KMS-11 (cell line): ENCODE data around the gene ASB15.

ENCODE experiments used
- H2AFZ ChIP-seq: fragments of 200-600 bp; sonication (generic); 2 replicates; pipeline ENCODE4 v1.6.1; 2016; ENCODE audit warnings: antibody characterized with exemption, mixed run types, low read depth
- H3K27ac ChIP-seq: fragments of 200-600 bp; sonication (generic); 2 replicates; pipeline ENCODE4 v1.6.1; 2016; ENCODE audit warnings: mild to moderate bottlenecking, mixed run types
- H3K27me3 ChIP-seq: fragments of 200-600 bp; sonication (generic); 2 replicates; pipeline ENCODE4 v1.6.1; 2017; ENCODE audit warnings: mild to moderate bottlenecking, low read depth, mixed run types, moderate library complexity; ENCODE audit not compliant: insufficient read depth
- H3K36me3 ChIP-seq: fragments of 200-600 bp; sonication (generic); 2 replicates; pipeline ENCODE4 v1.6.1; 2017; ENCODE audit warnings: mild to moderate bottlenecking, mixed run types; ENCODE audit not compliant: insufficient read depth
- H3K4me1 ChIP-seq: fragments of 200-600 bp; sonication (generic); 2 replicates; pipeline ENCODE4 v1.6.1; 2016; ENCODE audit warnings: mild to moderate bottlenecking, low read depth, mixed run types; ENCODE audit not compliant: poor library complexity, severe bottlenecking
- H3K4me2 ChIP-seq: fragments of 200-600 bp; sonication (generic); 2 replicates; pipeline ENCODE4 v1.7.0; 2016; ENCODE audit warnings: mild to moderate bottlenecking, mixed run types
- H3K4me3 ChIP-seq: fragments of 200-600 bp; sonication (generic); IDR thresholded peaks from 2 replicates; pipeline ENCODE4 v1.6.1; 2017; ENCODE audit warnings: low read depth, low read length, mixed read lengths; ENCODE audit not compliant: insufficient read depth
- H3K79me2 ChIP-seq: fragments of 200-600 bp; sonication (generic); 2 replicates; pipeline ENCODE4 v1.6.1; 2016; ENCODE audit warnings: low read depth, mixed run types; ENCODE audit not compliant: insufficient read depth
- H3K9ac ChIP-seq: fragments of 200-600 bp; sonication (generic); 2 replicates; pipeline ENCODE4 v1.6.1; 2016; ENCODE audit warnings: mild to moderate bottlenecking, mixed run types
- H4K20me1 ChIP-seq: fragments of 200-600 bp; sonication (generic); 2 replicates; pipeline ENCODE4 v1.6.1; 2016; ENCODE audit warnings: mild to moderate bottlenecking, mixed run types; ENCODE audit not compliant: insufficient read depth
- CTCF ChIP-seq: fragments of 200-600 bp; sonication (generic); conservative IDR thresholded peaks from 2 replicates; pipeline ENCODE4 v1.6.1; 2017; ENCODE audit warnings: low read depth, mild to moderate bottlenecking, antibody characterized with exemption, low read length, moderate library complexity, mixed read lengths

ASB15 gene

GRCh38 chr7:123569352-123570010, 32.1 kb upstream of the ASB15 start:
- H3K27ac ChIP-seq: no peak overlapping the region
- H2AFZ ChIP-seq: no peak overlapping the region
- no peaks in the 10 kb centered on the region for H3K4me1 ChIP-seq
- H3K36me3 ChIP-seq: no peaks in the 10 kb centered on the region
- H4K20me1 ChIP-seq: no peaks in the 10 kb centered on the region
- no peak overlapping the region for H3K4me2 ChIP-seq
- H3K9ac ChIP-seq: no peak overlapping the region
- H3K79me2 ChIP-seq: no peaks in the 10 kb centered on the region
- no peaks in the 10 kb centered on the region for H3K27me3 ChIP-seq
- no peak for TF ChIP-seq CTCF
- no peak overlapping the region for H3K4me3 ChIP-seq

GRCh38 chr7:123570390-123571182, 31.0 kb upstream of the ASB15 start:
- Histone ChIP-seq H3K4me2 (no peak overlapping the region), H3K4me3 (no peak overlapping the region), H4K20me1 (no peaks in the 10 kb centered on the region), H3K9ac (no peak overlapping the region), H2AFZ (no peak overlapping the region), H3K4me1 (no peaks in the 10 kb centered on the region), H3K27me3 (no peaks in the 10 kb centered on the region), H3K79me2 (no peaks in the 10 kb centered on the region), H3K36me3 (no peaks in the 10 kb centered on the region), H3K27ac (no peak overlapping the region)
- TF ChIP-seq CTCF: no peak

- Histone ChIP-seq H3K9ac (no peak overlapping the region), H3K4me2 (no peak overlapping the region), H4K20me1 (no peaks in the 10 kb centered on the region), H3K27ac (no peak overlapping the region), H3K4me1 (no peaks in the 10 kb centered on the region), H3K79me2 (no peaks in the 10 kb centered on the region), H3K27me3 (no peaks in the 10 kb centered on the region), H3K4me3 (no peak overlapping the region), H3K36me3 (no peaks in the 10 kb centered on the region), H2AFZ (no peak overlapping the region)
- no peak for TF ChIP-seq CTCF
These were observed 30.4 kb upstream of the ASB15 start for GRCh38 chr7:123571187-123571586.

GRCh38 chr7:123571684-123572083, 29.9 kb upstream of the ASB15 start:
- H3K27ac ChIP-seq: no peak overlapping the region
- no peak for TF ChIP-seq CTCF
- no peaks in the 10 kb centered on the region for H3K79me2 ChIP-seq
- no peak overlapping the region for H3K4me2 ChIP-seq
- no peaks in the 10 kb centered on the region for H3K27me3 ChIP-seq
- H2AFZ ChIP-seq: no peak overlapping the region
- no peak overlapping the region for H3K9ac ChIP-seq
- no peaks in the 10 kb centered on the region for H3K36me3 ChIP-seq
- no peaks in the 10 kb centered on the region for H4K20me1 ChIP-seq
- no peak overlapping the region for H3K4me3 ChIP-seq
- H3K4me1 ChIP-seq: no peaks in the 10 kb centered on the region
